Measurements from ENCODE around the gene PARPBP. TPM values are rescaled to one million over a fixed set of nuclear protein-coding genes. Genes with fewer than 3 reads are reported as not detected.

PARPBP gene
- total and polyA plus RNA-seq, 2 of the 13 experiments (the other 11 are each of a cell fraction or from before 2014, with no cell fraction given) = 6.7 to 28.4 TPM

DNA sequence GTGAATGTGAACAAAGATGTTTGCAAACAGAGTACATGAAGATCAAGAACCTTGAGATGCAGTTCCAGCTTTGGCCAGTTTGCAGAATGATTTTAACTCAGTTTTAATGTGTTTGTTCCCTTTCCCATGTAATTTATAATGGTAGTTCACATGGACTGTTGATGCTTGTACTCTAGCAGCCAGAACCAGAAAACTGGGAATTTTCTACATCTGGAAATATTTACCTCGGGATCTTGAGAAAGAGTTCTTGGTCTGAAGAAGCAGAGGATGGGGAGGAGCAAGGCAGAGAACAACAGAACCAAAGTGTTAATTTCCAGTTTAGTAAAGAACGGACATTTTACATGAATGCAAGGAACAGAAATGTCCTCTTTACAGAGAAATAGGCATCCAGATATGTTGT, 114.6 kb downstream of the PARPBP start:
- FAIRE-seq = no peak
- no peak for TF ChIP-seq MBD4 (IDR thresholded peaks at IDR 0.05; ENCODE audit: borderline replicate concordance, low read length)
- TF ChIP-seq ZNF235 (CRISPR knock-in tag; IDR thresholded peaks at IDR 0.05; ENCODE audit: borderline replicate concordance) = no peak
- TF ChIP-seq NFIB (CRISPR knock-in tag; IDR thresholded peaks at IDR 0.05; ENCODE audit: borderline replicate concordance) = no peak
- TF ChIP-seq REPIN1 (CRISPR knock-in tag; IDR thresholded peaks at IDR 0.05; ENCODE audit: borderline replicate concordance, low read depth) = no peak
- no peak for TF ChIP-seq ERF (CRISPR knock-in tag; IDR thresholded peaks at IDR 0.05)
- TF ChIP-seq ZNF616 (CRISPR knock-in tag; IDR thresholded peaks at IDR 0.05; ENCODE audit: low read depth) = no peak
- TF ChIP-seq KAT2B (IDR thresholded peaks at IDR 0.05; ENCODE audit: borderline replicate concordance, low read depth, low read length) = no peak
- TF ChIP-seq, protein P1, sequence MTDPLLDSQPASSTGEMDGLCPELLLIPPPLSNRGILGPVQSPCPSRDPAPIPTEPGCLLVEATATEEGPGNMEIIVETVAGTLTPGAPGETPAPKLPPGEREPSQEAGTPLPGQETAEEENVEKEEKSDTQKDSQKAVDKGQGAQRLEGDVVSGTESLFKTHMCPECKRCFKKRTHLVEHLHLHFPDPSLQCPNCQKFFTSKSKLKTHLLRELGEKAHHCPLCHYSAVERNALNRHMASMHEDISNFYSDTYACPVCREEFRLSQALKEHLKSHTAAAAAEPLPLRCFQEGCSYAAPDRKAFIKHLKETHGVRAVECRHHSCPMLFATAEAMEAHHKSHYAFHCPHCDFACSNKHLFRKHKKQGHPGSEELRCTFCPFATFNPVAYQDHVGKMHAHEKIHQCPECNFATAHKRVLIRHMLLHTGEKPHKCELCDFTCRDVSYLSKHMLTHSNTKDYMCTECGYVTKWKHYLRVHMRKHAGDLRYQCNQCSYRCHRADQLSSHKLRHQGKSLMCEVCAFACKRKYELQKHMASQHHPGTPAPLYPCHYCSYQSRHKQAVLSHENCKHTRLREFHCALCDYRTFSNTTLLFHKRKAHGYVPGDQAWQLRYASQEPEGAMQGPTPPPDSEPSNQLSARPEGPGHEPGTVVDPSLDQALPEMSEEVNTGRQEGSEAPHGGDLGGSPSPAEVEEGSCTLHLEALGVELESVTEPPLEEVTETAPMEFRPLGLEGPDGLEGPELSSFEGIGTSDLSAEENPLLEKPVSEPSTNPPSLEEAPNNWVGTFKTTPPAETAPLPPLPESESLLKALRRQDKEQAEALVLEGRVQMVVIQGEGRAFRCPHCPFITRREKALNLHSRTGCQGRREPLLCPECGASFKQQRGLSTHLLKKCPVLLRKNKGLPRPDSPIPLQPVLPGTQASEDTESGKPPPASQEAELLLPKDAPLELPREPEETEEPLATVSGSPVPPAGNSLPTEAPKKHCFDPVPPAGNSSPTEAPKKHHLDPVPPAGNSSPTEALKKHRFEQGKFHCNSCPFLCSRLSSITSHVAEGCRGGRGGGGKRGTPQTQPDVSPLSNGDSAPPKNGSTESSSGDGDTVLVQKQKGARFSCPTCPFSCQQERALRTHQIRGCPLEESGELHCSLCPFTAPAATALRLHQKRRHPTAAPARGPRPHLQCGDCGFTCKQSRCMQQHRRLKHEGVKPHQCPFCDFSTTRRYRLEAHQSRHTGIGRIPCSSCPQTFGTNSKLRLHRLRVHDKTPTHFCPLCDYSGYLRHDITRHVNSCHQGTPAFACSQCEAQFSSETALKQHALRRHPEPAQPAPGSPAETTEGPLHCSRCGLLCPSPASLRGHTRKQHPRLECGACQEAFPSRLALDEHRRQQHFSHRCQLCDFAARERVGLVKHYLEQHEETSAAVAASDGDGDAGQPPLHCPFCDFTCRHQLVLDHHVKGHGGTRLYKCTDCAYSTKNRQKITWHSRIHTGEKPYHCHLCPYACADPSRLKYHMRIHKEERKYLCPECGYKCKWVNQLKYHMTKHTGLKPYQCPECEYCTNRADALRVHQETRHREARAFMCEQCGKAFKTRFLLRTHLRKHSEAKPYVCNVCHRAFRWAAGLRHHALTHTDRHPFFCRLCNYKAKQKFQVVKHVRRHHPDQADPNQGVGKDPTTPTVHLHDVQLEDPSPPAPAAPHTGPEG (CRISPR knock-in tag; IDR thresholded peaks at IDR 0.05) = no peak
- TF ChIP-seq, protein P2, sequence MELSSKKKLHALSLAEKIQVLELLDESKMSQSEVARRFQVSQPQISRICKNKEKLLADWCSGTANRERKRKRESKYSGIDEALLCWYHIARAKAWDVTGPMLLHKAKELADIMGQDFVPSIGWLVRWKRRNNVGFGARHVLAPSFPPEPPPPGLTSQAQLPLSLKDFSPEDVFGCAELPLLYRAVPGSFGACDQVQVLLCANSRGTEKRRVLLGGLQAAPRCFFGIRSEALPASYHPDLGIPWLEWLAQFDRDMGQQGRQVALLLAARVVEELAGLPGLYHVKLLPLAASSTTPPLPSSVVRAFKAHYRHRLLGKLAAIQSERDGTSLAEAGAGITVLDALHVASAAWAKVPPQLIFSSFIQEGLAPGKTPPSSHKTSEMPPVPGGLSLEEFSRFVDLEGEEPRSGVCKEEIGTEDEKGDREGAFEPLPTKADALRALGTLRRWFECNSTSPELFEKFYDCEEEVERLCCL (CRISPR knock-in tag; IDR thresholded peaks at IDR 0.05; ENCODE audit: borderline replicate concordance) = no peak
- TF ChIP-seq RFX5 (IDR thresholded peaks at IDR 0.05; ENCODE audit: low read depth, low read length) = no peak
- no peak for TF ChIP-seq RELA (CRISPR knock-in tag; IDR thresholded peaks at IDR 0.05)
- TF ChIP-seq ZSCAN29 (CRISPR knock-in tag; conservative IDR thresholded peaks at IDR 0.05) = no peak
- TF ChIP-seq, protein P3, sequence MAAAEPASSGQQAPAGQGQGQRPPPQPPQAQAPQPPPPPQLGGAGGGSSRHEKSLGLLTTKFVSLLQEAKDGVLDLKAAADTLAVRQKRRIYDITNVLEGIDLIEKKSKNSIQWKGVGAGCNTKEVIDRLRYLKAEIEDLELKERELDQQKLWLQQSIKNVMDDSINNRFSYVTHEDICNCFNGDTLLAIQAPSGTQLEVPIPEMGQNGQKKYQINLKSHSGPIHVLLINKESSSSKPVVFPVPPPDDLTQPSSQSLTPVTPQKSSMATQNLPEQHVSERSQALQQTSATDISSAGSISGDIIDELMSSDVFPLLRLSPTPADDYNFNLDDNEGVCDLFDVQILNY (CRISPR knock-in tag; conservative IDR thresholded peaks at IDR 0.05) = no peak
- TF ChIP-seq ZBTB42 (CRISPR knock-in tag; IDR thresholded peaks at IDR 0.05) = no peak
- no peak for TF ChIP-seq JARID2 (CRISPR knock-in tag; IDR thresholded peaks at IDR 0.05; ENCODE audit: insufficient replicate concordance)
- TF ChIP-seq ZNF260 (CRISPR knock-in tag; IDR thresholded peaks at IDR 0.05; ENCODE audit: borderline replicate concordance, low read depth) = no peak
- TF ChIP-seq, protein P4, sequence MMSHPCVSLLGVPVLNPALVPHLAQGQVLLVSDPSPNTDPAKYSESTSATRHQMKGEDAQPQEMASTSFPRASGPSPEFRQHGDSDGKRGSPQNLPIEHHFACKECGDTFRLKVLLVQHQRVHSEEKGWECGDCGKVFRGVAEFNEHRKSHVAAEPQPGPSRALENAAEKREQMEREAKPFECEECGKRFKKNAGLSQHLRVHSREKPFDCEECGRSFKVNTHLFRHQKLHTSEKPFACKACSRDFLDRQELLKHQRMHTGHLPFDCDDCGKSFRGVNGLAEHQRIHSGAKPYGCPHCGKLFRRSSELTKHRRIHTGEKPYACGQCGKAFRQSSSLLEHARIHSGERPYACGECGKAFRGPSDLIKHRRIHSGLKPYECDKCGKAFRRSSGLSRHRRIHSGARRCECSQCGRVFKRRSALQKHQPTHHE (CRISPR knock-in tag; IDR thresholded peaks at IDR 0.05; ENCODE audit: borderline replicate concordance) = no peak

More for the DNA sequence above, 114.6 kb downstream of the PARPBP start:
- in situ Hi-C loops (cut with HindIII; ENCODE audit: extremely low pct_ligation_motif_present, low pct_unique_long_range_greater_than_20kb) (no loop called here), intact Hi-C loops (cut with micrococcal nuclease; ENCODE audit: unreplicated experiment) (no loop called here)
- ATAC-seq (no peak), DNase-seq (ENCODE audit: low spot score) (no peak)
- Histone ChIP-seq H3K27ac (ENCODE audit: extremely low read length, insufficient read depth, low read length) (no peak overlapping the region), H3K9me3 (ENCODE audit: low read length) (no peaks in the 10 kb centered on the region), H3K4me1 (ENCODE audit: insufficient read depth, low read length) (no peaks in the 10 kb centered on the region; the same call in 1 of the 2 replicates), H3K4me2 (ENCODE audit: low read depth, low read length) (no peak overlapping the region), H4K20me1 (ENCODE audit: insufficient read depth, low read length) (no peaks in the 10 kb centered on the region), H3K9ac (ENCODE audit: insufficient read depth, low read depth, low read length) (no peak overlapping the region), H2AFZ (ENCODE audit: low read length) (no peak overlapping the region), H3K36me3 (replicated peaks in 1 of 2; ENCODE audit: control insufficient read depth in 1 of 2, insufficient read depth in 2 of 2, low read length in 2 of 2) (no peaks in the 10 kb centered on the region), H3K79me2 (ENCODE audit: insufficient read depth, low read length) (no peaks in the 10 kb centered on the region), H3K4me3 (replicated peaks in 1 of 3; ENCODE audit: insufficient read depth in 1 of 3, low read depth in 2 of 3, low read length in 3 of 3) (no peak overlapping the region), H3K27me3 (ENCODE audit: control insufficient read depth in 1 of 2, insufficient read depth in 2 of 2, low read length in 2 of 2) (no peaks in the 10 kb centered on the region)
- 32% methylated on average over 2 of the region's 2 CpGs for WGBS (ENCODE audit: low lambda C conversion rate)
- POLR2A ChIA-PET = no interaction called here
- CTCF ChIA-PET (ENCODE audit: low intra/inter-chr PET ratio, low total read pairs) = no interaction called here
- BruUV-seq (replicated peaks) = no TSS peak
